Fibroblast of villous mesenchyme (primary cell): ENCODE results near the gene TMEM191B. TPM values are rescaled to one million over a fixed set of nuclear protein-coding genes. Genes with fewer than 3 reads are reported as not detected.
A peak's percentile ranks its signal among the peaks of the same experiment; 100 is the strongest.
"Not testable (repeated sequence)": the region's sequence is repeated elsewhere in the genome, so short reads cannot be mapped to it uniquely, and the experiment has no call there.

Source experiments
- DNase-seq: peaks from one replicate; pipeline ENCODE4 v3.0.0-alpha.2; 2010; ENCODE audit warnings: low read depth
- H3K4me3 ChIP-seq: 2 replicates; pipeline ENCODE4 v1.5.1; 2011; ENCODE audit warnings: low read depth, mild to moderate bottlenecking, low read length
- total RNA-seq: library from RNA; depleted of rRNA; stranded (reverse); fragments of >200 nt; gene quantifications from 2 replicates; pipeline ENCODE4 v1.2.3, GENCODE V29; 2012

TMEM191B gene
- total RNA-seq, 1 donor: 1.3 TPM

- not testable (repeated sequence) for DNase-seq, H3K4me3 ChIP-seq
Observed at GRCh38 chr22:18552839-18553597, 25.4 kb downstream of the TMEM191B start.

- not testable (repeated sequence) for H3K4me3 ChIP-seq, DNase-seq
Observed at GRCh38 chr22:18554280-18555256, 27.0 kb downstream of the TMEM191B start.

- not testable (repeated sequence) for H3K4me3 ChIP-seq, DNase-seq
Observed at GRCh38 chr22:18558516-18558915, 30.9 kb downstream of the TMEM191B start.

- not testable (repeated sequence) for H3K4me3 ChIP-seq, DNase-seq
Observed at GRCh38 chr22:18558939-18559338, 31.3 kb downstream of the TMEM191B start.

GRCh38 chr22:18560099-18560974 lies 32.7 kb downstream of the TMEM191B start:
- not testable (repeated sequence) for H3K4me3 ChIP-seq, DNase-seq

- not testable (repeated sequence) for H3K4me3 ChIP-seq, DNase-seq
Observed at GRCh38 chr22:18570509-18571246, 43.1 kb downstream of the TMEM191B start.

GRCh38 chr22:18573483-18574164 lies 46.0 kb downstream of the TMEM191B start:
- DNase-seq, H3K4me3 ChIP-seq: not testable (repeated sequence)

- H3K4me3 ChIP-seq, DNase-seq: not testable (repeated sequence)
Observed at GRCh38 chr22:18574555-18574954, 47.0 kb downstream of the TMEM191B start.

GRCh38 chr22:18575686-18576085 lies 48.1 kb downstream of the TMEM191B start:
- H3K4me3 ChIP-seq, DNase-seq: not testable (repeated sequence)

- not testable (repeated sequence) for DNase-seq, H3K4me3 ChIP-seq
Observed at GRCh38 chr22:18577090-18577818, 49.7 kb downstream of the TMEM191B start.

- peak; percentile 39 for DNase-seq
- peak overlapping the region; percentile 41 for H3K4me3 ChIP-seq
Observed at GRCh38 chr22:18577847-18578246, 50.2 kb downstream of the TMEM191B start.

Other genes starting within 250 kb of the TMEM191B start
- gene GGTLC3, start 9.6 kb upstream of the TMEM191B start, total RNA-seq: not detected in 2 replicates
- 0.64 and 1.3 TPM in 2 replicates for gene RIMBP3, start 84.1 kb downstream of the TMEM191B start, total RNA-seq